Measurements from ENCODE around the gene MROH2A.
A peak's percentile ranks its signal among the peaks of the same experiment; 100 is the strongest.
"Not testable (repeated sequence)": the region's sequence is repeated elsewhere in the genome, so short reads cannot be mapped to it uniquely, and the experiment has no call there.

Gene MROH2A

DNA sequence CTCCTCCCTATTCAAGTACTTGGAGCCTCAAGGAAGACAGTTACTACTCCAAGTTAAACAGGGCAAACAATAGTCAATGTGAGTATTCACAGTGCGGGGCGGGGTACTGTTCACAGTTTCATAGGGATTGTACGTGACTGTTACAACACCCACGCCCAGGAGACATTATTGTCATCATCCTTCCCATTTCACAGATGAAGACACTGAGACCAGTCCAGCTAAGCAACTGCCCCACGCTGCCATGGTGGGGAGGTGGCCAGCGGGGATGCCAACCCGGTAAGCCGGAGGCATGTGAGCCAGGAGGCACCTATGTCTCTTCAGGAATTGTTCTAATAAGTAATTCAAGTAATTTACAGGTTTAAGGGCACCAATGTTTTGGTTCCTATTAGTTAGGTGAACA, 75.2 kb downstream of the MROH2A start:
- DNase-seq (ENCODE audit: low read depth, low spot score): no peak

DNA sequence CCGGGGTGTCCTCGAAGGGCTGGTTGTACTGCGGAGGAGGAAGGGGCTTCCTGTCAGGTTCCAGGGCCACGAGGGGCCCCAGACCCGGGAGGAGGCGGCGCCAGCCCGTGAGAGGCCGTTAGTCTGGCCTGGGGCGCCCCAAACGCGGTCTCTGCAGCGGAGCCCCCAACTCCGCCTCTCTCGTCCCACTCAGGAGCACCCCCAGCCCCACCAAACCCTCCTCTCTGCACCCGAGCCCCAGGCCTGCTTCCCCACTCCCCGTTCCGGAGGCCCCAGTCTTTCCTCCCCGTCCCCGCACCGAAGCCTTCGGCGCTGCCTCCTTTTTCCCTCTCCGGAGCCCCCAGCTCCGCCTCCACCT, 75.7 kb downstream of the MROH2A start:
- DNase-seq (ENCODE audit: low read depth, low spot score): peak; percentile 13

DNA sequence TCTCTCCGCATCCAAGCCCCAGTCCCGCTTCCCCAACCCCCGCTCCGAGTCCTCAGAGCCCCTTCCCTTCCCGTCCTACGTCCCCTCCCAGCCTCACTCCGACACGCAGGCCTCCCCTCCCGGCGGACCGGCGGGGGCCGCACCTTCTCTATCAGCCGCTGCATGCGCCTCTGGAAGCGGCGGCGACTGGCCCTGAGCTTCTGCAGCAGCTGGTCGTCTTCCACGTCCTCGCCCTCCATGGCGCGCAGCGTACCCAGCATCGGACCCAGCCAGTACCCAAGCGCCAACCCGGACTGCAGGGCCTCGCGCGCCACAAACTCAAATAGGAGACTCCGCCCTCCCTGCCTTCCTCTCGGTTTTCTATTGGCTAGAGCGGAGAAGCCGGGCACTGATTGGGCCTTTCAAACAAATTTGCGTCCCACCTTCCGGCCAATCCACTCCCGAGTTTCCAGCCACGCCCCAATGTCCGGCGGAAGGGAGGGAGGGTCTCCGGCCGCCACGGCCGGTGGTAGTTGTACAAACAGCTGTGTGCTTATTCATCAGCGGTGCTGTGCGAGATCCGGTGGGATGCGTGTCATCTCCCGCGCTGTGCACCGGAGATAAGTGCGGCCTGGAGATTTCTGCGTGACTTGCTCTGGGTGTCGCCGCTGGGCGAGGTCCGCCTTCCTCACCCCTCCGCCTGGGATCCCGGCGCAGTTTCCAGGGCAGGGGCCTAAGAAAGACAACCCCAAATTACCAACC, 76.3 kb downstream of the MROH2A start, which contains the start of gene HJURP:
Gene HJURP, minus strand, starts transcription at position 295 of the 741 bp plus-strand sequence. Its CDS starts 35 bp downstream, at position 260.
- DNase-seq (ENCODE audit: low read depth, low spot score): peak; percentile 98

DNA sequence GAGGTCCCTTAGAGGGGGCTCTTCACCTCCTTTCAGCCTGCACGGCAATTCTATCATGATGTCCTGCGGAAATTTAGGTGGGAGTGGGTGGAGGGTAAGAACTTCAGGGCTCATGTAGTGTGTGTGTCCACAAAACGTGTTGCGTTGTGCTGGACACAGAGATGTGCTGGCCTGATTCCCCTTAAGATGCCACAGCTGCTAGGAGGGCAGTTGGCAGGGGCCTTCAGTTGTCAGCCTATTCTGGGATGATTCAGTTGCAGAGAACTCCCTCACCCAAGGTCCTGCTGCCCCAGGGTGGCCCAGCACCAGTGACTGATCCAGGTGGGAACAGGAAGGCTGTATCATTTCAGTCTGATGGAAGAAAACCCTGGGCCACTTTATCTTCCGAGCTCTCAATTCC, 77.2 kb downstream of the MROH2A start:
- DNase-seq (ENCODE audit: low read depth, low spot score): no peak

DNA sequence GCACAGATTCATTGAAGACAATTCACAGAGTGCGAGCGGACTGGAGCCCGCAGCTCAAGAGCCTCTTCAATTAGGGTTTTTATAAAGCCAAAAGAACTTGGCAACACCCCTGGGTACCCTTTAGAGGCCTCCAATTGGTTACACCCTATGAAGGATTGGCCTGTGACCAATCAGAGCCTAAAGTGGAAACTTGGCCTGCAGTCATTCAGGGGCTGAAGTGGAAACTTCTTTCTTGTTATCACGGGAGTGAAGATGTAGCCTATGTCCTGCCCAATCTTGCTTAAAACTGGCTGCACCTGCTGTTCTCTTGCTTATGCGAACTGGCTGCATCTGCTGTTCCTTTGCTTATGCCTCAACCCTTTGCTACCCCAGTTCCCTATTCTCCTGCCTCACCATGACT, 78.1 kb downstream of the MROH2A start:
- DNase-seq (ENCODE audit: low read depth, low spot score): no peak

DNA sequence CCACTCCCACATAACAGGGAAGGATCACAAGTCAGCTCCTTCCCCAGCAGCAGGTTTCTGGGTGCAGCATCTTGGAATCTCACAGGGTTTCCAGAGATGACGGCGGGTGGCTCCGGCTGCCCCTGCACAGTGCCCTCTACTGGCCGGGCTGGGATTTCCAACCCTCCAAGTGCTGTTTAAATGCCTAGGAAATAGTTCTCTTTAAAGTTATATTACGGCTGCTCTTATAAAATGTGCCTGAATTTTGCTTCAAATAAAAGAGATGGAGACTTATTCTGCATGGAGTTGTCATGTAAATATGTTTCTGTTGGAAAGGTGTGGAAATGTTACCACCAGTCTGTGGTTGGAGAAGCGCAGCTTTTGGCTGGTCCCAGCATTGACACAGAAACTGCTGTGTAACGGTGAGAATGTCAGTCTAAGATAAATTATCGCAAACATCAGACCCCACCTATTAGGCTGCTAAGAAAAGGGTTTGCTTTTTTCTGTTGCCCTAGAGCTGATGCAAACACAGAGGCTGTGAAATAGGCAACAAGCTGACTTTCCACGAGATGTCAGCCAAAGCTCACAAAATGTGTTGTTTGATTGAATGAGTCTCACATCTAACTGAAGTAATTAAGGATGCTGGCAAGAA, 79.5 kb downstream of the MROH2A start:
- no peak for DNase-seq (ENCODE audit: low read depth, low spot score)

DNA sequence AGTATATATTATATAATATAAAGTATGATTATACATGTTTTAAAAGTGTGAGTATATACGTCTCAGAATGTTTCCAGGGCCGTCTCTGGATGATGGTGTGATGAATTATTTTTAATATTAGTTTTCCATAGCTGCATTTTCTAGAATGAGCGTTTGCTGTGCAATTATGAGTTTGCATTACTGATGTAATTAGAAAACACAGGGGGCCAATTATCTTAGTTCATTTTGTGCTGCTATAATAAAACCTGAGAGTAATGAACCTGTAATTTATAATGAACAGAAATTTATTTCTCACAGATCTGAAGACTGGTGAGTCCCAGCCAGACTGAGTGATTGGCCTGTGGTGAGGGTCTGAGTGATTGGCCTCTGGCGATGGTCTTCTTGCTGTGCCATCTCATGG, 80.2 kb downstream of the MROH2A start:
- no peak for DNase-seq (ENCODE audit: low read depth, low spot score)

DNA sequence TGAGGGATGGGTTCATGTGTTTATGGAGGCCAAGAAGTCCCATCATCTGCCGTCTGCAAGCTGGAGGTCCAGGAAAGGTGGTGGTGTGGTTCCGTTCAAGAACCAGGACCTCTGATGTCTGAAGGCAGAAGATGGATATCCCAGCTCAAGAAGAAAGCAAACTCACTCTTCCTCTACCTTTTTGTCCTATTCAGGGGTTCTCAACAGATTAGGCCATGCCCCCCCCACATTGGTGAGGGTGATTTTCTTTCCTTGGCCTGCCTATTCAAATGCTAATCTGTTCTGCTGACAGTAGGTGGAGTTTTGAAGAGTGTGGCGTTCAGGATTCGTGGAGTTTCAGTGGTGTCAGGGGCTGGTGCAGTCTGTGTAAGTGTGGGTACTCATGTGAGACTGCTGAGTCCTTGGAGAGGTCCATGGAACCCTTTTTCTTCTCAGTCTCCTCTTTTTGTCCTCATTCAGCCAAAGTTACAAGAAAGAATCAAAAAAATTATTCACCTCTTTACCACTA, 84.2 kb downstream of the MROH2A start:
- DNase-seq (ENCODE audit: low read depth, low spot score): no peak

DNA sequence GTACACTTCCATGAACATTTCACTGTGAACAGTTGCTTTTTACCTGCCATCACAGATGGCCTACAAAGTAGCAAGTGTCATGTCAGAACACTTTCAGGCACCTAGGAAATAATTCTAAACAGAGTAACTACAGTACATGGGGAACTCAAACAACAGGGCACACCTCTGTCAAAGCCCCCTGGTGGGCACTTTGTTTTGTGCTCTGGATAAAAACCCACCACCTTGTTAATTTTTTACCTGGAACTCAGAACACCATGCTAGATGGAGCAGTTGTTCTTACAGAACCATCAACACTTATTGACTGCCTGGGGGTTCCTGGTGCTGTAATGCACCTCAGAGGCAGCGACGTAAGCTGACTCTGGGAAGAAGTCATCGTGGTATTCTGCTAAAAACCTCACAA, 87.7 kb downstream of the MROH2A start:
- no peak for DNase-seq (ENCODE audit: low read depth, low spot score)

DNA sequence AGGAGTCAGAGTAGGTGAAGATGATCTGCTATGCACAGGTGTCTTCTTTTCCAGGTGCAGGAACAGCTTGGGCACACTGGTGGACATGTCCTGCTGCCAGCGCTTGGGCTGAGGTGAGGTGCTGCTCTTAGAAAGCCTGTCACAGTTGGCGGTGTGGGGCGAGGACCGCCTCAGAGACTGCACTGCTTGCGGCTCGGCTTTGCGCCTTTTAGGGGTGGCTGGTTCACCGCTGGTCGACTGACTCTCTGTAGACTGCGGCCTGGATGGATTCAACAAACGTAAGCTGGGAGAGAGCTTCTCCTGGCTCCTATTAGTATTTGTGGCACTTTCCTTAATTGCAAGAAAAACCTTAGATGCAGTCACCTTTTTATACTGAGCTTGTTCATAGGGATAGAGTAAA, 88.3 kb downstream of the MROH2A start:
- DNase-seq (ENCODE audit: low read depth, low spot score): no peak

DNA sequence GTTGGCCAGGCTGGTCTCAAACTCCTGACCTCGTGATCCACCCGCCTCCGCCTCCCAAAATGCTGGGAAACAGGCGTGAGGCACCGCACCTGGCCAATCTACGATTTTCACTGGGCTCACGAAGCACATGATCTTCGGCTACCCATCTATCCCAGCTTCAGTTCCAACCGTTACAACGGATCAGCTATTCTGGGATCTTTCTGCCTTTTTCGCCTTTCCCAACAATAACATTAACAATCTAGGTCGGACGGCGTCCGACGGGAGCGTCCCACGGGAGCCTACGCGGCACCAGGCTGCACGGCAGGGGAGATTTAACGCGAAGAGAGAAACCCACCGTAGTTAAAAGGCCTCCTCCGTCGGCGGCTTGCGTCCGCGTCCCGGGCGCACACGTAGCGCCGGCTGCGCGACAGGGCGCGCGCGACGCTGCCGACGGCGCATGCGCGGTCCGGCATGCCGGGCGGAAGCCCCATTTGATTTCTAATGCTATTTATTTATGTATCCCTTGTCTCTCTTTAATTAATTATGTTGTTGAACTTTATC, 89.9 kb downstream of the MROH2A start, which contains the start of gene MSL3B:
Gene MSL3B, minus strand, starts transcription at position 394 of the 540 bp plus-strand sequence.
- DNase-seq (ENCODE audit: low read depth, low spot score): peak; percentile 78

DNA sequence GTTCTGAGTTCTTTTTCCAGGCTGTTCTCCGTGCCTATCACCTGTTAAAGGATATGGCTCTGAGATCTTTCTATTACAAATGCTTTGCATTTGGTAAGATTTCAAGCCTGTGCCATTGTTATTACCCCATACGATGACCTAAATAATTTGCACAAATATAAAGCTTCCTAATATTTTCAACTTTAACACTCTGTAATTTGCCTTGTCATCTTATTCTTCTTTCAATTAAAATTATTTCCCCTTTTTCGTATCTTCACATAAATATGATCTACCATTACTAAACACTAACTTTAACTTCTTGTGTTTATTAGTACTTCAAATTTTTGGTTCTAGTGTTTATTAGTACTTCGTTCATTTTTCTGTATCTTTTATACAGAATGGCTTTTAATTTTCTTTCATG, 93.3 kb downstream of the MROH2A start:
- no peak for DNase-seq (ENCODE audit: low read depth, low spot score)

DNA sequence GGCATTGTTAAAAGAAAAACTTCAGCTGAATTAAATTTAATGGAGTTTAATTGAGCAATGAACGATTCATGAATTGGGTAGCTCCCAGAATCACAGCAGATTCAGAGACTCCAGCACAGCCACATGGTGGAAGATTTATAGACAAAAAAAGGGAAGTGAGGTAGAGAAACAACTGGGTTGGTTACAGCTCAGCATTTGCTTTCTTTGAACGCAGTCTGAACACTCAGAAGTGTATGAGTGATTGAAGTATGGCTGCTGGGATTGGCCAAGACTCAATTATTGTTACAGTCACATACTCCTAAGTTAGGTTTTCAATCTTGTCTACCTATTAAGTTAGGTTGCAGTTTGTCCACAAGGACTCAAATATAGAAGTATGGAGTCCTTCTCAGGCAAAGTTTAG, 94.0 kb downstream of the MROH2A start:
- not testable (repeated sequence) for DNase-seq (ENCODE audit: low read depth, low spot score)

DNA sequence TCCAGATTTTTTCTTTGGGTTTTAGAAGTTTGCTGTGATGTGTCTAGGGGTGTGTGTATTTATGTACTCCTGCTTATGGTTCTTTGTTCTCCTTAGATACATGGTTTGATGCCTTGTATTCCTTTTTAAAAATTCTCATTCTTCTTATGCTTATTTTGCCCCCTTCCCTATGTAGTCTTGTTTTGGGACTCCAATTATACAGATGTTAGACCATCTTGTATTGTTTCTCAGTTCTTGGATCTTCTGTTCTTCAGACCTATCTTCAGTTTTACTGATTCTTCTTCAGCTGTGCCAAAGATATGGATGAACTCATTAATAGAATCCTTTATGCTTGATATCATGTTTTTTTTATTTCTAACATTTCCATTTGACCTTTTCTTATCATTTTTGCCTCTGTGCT, 104.2 kb downstream of the MROH2A start:
- DNase-seq (ENCODE audit: low read depth, low spot score): no peak
